HG03196 (cell line): Measurements from ENCODE around the gene LEUTX.

Experiments used
- ATAC-seq: cut with Tn5 transposase; IDR thresholded peaks from one replicate; pipeline ENCODE4 v1.9.1; 2021; ENCODE audit not compliant: unreplicated experiment

LEUTX gene

GRCh38 chr19:39820696-39821095 is 42.0 kb downstream of the LEUTX start:
- ATAC-seq, result no peak

- no peak for ATAC-seq
These were observed 45.0 kb downstream of the LEUTX start for GRCh38 chr19:39823686-39824085.

- ATAC-seq, result peak; percentile 73
These were observed 45.8 kb downstream of the LEUTX start for GRCh38 chr19:39824143-39825092.

DNA sequence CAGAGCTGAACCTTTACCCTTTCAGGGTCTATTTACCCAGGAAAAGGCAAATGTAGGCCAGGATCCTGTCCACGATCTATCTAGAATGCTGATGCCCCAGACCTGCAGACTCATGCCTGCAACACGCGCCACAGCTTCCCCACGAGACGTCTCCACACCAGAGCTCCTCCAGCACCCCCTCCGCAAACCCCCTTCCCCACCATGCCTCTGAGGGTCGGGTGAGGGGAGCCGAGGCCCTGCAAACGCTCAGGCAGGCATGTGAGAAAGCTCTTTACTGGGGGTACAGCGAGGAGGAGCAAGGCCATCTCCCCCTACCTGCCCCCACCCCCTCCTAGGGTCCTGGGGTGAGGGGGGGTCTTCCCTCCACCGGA is 46.4 kb downstream of the LEUTX start:
- no peak for ATAC-seq

GRCh38 chr19:39825531-39826076 is 47.0 kb downstream of the LEUTX start:
- ATAC-seq, result no peak

DNA sequence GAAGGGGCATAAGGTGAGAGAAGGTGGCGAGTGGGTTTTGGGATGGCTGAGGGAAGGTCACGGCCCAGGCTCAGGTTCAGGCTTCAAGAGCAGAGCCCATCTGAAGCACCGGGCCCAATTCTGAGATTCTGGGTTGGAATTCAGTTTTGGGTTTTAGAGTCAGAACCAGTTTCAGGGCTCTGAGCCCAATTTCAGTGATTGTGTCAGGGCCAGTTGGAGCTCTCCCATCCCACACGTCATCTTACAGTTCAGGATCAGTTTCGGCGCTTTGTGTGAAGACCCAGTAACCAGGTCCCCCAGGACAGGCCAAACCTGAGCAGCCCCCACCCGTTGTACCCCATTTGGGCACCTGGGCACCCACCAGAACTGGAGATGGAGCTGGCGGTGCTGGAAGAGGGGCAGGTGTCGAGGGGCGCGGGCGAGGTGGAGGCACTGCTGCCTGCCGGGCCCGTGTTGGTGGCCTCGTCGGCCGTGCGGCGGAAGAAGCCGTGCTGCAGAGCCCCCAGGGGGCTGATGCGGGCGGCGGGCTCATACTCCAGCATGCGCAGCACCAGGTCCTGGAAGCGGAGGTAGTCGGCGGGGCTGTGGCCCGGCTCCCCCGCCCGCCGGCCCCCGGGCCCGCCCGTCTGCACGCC is 47.8 kb downstream of the LEUTX start:
- ATAC-seq, result no peak

DNA sequence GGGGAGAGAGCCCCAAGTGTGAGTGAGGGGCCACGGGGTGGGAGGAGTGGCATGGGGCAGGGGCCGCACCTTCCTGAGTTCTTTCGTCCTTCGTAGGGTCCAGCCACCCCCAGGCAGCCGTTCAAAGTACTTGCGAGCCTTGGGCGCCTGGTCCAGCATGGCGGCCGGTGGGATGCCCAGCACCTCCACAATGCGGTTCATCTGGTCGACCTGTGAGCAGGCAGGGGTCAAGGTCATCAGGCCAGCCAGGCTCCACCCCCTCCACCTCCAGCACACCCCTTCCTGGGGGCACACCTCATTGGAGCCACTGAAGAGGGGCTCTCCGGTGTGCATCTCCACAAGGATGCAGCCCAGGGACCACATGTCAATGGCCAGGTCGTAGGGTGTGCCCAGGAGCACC is 48.6 kb downstream of the LEUTX start:
- no peak for ATAC-seq

GRCh38 chr19:39828015-39828653 is 49.5 kb downstream of the LEUTX start:
- ATAC-seq, result no peak

DNA sequence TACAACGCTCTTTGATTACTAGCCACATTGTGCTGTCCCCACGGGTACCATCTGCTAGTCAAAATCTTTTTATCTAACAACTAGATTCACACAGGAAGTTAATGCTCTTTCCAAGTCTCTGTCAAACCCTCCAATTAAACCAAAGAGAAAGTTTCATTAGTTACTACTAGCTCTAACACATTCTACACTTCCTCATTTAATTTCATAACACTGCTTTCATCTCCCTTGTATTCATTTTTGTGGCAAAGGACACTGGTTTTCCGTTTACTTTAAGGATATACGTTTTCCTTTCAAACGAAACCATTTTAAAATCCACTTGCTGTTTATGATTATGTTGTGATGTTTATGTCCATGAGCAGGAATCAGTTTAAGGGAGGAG is 50.0 kb downstream of the LEUTX start:
- ATAC-seq, result no peak

DNA sequence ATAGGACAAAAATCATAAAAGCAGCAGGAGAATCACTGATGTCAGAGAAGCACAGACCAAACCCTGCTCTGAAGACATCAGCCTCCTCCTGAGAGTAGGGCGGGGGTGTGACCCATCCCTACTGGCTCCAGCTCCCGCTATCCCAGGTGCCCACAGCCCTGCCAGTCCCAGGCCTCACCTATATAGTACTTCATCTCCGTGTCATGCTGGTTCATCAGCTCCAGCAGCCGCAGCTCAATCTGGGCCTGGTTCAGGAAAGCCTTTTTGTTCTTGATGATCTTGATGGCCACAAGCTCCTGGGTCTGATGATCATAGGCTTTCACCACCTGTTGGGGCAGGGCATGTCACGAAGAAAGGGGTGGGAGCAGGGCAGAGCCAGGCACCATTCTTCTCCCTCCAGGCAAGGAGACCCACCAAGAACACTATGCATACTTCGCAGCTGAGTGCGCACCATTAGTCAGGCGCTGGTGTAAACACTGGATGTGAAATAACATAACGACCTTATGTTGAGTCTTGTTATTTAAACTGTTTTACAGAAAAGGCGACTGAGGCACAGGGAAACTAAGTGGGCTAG is 51.1 kb downstream of the LEUTX start:
- no peak for ATAC-seq

- ATAC-seq, result no peak
These were observed 51.8 kb downstream of the LEUTX start for GRCh38 chr19:39830406-39830805.

- no peak for ATAC-seq
These were observed 52.2 kb downstream of the LEUTX start for GRCh38 chr19:39830847-39831246.

DNA sequence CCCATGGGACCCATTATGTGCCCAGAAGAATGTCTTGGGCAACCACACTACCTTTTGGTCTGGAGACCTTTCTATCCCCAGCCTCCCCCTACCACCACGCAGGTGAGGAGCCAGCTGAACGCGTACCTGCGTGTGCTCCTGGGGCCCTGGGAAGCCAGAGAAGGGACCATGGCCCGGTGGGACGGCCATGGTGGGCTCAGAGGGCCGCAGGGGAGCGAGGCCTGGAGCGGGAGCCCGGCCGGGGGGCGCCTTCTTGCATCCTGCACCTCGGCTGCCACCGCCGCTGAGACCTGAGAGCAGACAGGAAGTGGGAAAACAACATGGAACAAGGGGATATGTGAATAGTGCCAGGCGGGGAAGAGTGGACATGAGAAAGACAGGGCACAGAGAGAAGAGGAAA is 53.0 kb downstream of the LEUTX start:
- ATAC-seq, result no peak

DNA sequence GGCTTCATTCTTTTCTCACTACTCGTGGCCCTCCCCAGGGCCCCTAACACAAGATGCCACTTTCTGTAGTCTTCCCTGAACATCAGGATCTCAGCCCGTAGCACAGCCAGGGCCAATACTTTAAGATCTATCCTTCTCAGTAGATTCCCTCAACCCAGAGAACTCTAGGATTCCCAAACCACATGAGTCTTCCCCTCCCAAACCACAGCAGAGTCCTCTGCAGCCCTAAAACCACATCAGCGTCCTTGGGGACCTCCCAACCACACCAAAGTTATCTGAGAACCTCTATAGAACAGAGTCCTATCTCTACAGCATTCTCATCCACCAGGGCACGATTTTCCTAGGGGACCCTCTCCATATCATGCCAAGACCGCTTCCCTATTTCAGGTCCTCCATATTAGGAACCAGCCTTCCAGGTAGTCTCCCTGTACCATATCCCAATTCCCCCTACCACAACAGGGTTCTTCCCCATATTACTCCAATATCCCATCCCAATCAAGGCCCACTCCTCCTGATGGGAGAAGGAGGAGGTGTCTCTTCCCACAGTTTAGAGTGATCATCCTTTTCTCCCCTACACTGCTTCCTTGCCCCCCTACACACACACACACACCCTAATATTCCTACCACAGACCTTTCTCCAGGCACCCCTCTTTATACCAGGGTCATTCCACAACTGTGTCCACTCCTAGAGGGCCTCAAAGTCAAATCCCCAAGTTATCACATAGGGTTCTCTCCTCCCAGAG is 53.9 kb downstream of the LEUTX start:
- no peak for ATAC-seq

DNA sequence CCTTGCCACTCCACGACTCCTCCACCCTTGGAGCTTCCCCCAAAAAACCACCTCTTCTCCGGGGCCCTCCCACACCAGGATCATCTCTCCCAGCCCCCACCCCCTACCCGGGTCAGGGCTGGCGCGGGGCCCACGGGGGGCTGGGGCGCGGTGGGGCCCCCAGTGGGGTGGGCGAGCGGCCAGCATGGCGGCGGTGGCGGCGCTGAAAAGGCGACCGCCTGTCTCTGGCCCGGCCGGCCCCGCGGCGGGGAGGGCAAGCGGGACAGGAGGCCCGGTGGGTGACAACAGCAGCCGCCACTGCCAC is 54.5 kb downstream of the LEUTX start:
- ATAC-seq, result no peak

- ATAC-seq, result peak; percentile 73
These were observed 55.0 kb downstream of the LEUTX start, which contains the start of gene DYRK1B for GRCh38 chr19:39833464-39834286. Gene DYRK1B, minus strand, starts transcription at chr19:39834162. Its CDS starts 2,295 bp downstream, at chr19:39831867.

GRCh38 chr19:39834287-39834841 is 55.7 kb downstream of the LEUTX start:
- no peak for ATAC-seq
